Measurements from ENCODE around the gene RDX. TPM values are rescaled to one million over a fixed set of nuclear protein-coding genes. Genes with fewer than 3 reads are reported as not detected.

The RDX gene
- total and polyA plus RNA-seq, 2 of the 4 experiments (the other 2 are of a cell fraction): 61.1 to 72.4 TPM

- in situ Hi-C loops (cut with MboI; ENCODE audit: low sequenced_read_pairs) (loop anchor here (25.0 kb wide), 1 partner anchor 215 kb away; no protein-coding TSS in a partner anchor), intact Hi-C loops (cut with micrococcal nuclease) (no loop called here), dilution Hi-C loops (cut with HindIII; ENCODE audit: low sequenced_read_pairs, unreplicated experiment) (no loop called here)
- Histone ChIP-seq H3K36me3 (ENCODE audit: control insufficient read depth, insufficient read depth, low read length) (no peaks in the 10 kb centered on the region), H2AFZ (replicated peaks; ENCODE audit: low read length, poor library complexity) (no peak overlapping the region), H2AK5ac (ENCODE audit: low read depth, low read length) (no peak overlapping the region), H3K18ac (ENCODE audit: low read depth, low read length) (no peak overlapping the region), H3K4me2 (ENCODE audit: low read depth, low read length) (no peak overlapping the region), H4K91ac (ENCODE audit: insufficient read depth, low read depth, low read length) (no peak overlapping the region), H2BK5ac (ENCODE audit: low read depth, low read length, poor library complexity, severe bottlenecking) (no peak overlapping the region), H3K27me3 (ENCODE audit: control insufficient read depth, insufficient read depth, low read length) (no peaks in the 10 kb centered on the region), H3K9me3 (ENCODE audit: control insufficient read depth, insufficient read depth, low read length) (no peaks in the 10 kb centered on the region), H3K14ac (replicated peaks; ENCODE audit: low read depth, low read length) (no peak overlapping the region), H4K5ac (ENCODE audit: low read depth, low read length) (no peak overlapping the region), H3K4me3 (ENCODE audit: insufficient read depth, low read depth, low read length) (no peak overlapping the region), H2BK15ac (ENCODE audit: low read depth, low read length) (no peak overlapping the region), H3K27ac (ENCODE audit: insufficient read depth, low read length) (no peak overlapping the region), H3K4ac (ENCODE audit: low read depth, low read length) (no peak overlapping the region), H2AK9ac (replicated peaks; ENCODE audit: low read depth, low read length, poor library complexity) (no peak overlapping the region), H3K9ac (ENCODE audit: low read depth, low read length) (no peak overlapping the region), H2BK20ac (ENCODE audit: low read depth, low read length) (no peak overlapping the region), H4K20me1 (ENCODE audit: insufficient read depth, low read length) (no peaks in the 10 kb centered on the region), H3K9me1 (ENCODE audit: insufficient read depth, low read length) (peaks cover 10% of the 10 kb centered on the region; the same call in 1 of the 2 replicates), H3K4me1 (ENCODE audit: control insufficient read depth, insufficient read depth, low read length) (peaks cover 9% of the 10 kb centered on the region), H2BK120ac (ENCODE audit: low read depth, low read length) (no peak overlapping the region), H3K79me1 (ENCODE audit: low read depth in 1 of 2, low read length in 2 of 2) (0 out of 4 replicates have a peak, but pooled peaks cover 0 to 3% of the 10 kb centered on the region in 2 experiments), H4K8ac (ENCODE audit: low read depth in 2 of 2, low read length in 2 of 2) (no peak overlapping the region), H3K23ac (ENCODE audit: low read depth, low read length) (no peak overlapping the region), H3K56ac (ENCODE audit: extremely low read depth, insufficient read depth, low read length) (no peak overlapping the region)
- ATAC-seq (ENCODE audit: low read depth) (no peak), DNase-seq (no peak)
- no TSS peak for BruUV-seq (replicated peaks)
- no CpG with 5 or more reads among the region's 7 CpGs for WGBS, 2 experiments (ENCODE audit: extremely low coverage in 2 of 2, insufficient read length in 1 of 2)
- POLR2A ChIA-PET (ENCODE audit: unreplicated experiment): no interaction called here
- TF ChIP-seq CEBPB (IDR thresholded peaks at IDR 0.05; ENCODE audit: low read depth, low read length): no peak
- TF ChIP-seq POLR2A (IDR thresholded peaks at IDR 0.05; ENCODE audit: low read depth, low read length): no peak
- no peak for TF ChIP-seq USF2 (IDR thresholded peaks at IDR 0.05; ENCODE audit: low read depth, low read length)
- TF ChIP-seq NFE2L2 (IDR thresholded peaks at IDR 0.05; ENCODE audit: low read depth, low read length): no peak
- no peak for TF ChIP-seq RFX5 (IDR thresholded peaks at IDR 0.05; ENCODE audit: low read depth, low read length)
- TF ChIP-seq CHD1 (IDR thresholded peaks at IDR 0.05; ENCODE audit: low read depth, low read length): no peak
- no peak for TF ChIP-seq BHLHE40 (IDR thresholded peaks at IDR 0.05; ENCODE audit: low read depth, low read length)
- TF ChIP-seq MXI1 (IDR thresholded peaks at IDR 0.05; ENCODE audit: borderline replicate concordance, low read depth, low read length): no peak
- TF ChIP-seq ELK1 (IDR thresholded peaks at IDR 0.05; ENCODE audit: borderline replicate concordance, low read depth, low read length): no peak
- TF ChIP-seq FOS (IDR thresholded peaks at IDR 0.05; ENCODE audit: low read depth, low read length): no peak
- no peak for TF ChIP-seq CTCF (conservative IDR thresholded peaks at IDR 0.05; ENCODE audit: low read depth, low read length)
- TF ChIP-seq MAFK (IDR thresholded peaks at IDR 0.05; ENCODE audit: low read depth, low read length): no peak
- no peak for TF ChIP-seq MAZ (IDR thresholded peaks at IDR 0.05; ENCODE audit: borderline replicate concordance, low read depth, low read length)
- no peak for TF ChIP-seq RAD21 (IDR thresholded peaks at IDR 0.05; ENCODE audit: low read length)
- no peak for TF ChIP-seq SMC3 (IDR thresholded peaks at IDR 0.05; ENCODE audit: low read depth, low read length)
- TF ChIP-seq RCOR1 (IDR thresholded peaks at IDR 0.05; ENCODE audit: insufficient replicate concordance, low read length): no peak
- CTCF ChIA-PET: no interaction called here
Observed at GRCh38 chr11:110177086-110177456, 119.3 kb downstream of the RDX start.
